Measurements from ENCODE around the gene TRIM5. TPM values are rescaled to one million over a fixed set of nuclear protein-coding genes. Genes with fewer than 3 reads are reported as not detected.

The TRIM5 gene
- total and polyA plus RNA-seq, 9 of the 15 experiments (the other 6 are each of a cell fraction or from before 2014, with no cell fraction given) = 7.7 to 20.8 (median 15.0) TPM

DNA sequence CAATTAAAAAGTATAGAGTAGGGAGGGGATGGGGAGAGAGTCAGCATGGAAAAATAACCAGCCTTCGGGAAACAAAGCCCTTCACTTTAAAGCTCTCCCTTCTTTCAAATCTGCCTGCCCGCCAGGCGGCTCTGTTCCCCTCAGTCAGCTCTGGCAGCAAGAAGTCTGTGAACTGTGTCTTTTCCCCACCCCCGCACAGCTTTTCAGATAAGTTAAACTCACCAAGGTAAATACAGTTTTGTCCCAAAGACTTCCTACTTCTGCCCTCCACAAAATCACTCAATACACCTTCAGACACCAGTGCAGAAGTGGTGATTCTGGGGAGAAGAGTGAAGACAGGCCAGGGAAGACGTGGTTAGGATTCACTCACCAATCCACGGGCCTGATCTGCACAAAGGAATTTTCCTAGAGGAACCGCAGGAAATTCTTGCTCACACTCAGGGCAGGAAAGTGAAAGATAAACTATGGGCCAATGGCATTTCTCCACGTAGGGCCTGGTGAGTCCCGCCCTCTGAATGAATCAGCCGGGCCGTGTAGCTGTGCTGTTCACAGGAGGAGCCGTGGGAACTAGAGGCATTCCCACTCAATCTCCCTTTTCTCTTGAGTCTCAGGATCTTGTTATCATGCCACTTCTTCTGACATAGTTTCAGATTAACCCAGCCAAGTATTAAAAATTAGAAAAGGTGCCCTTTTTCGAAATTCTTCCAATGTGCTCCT is at the start of gene TRIM5 (continued):
- TF ChIP-seq, protein P1, sequence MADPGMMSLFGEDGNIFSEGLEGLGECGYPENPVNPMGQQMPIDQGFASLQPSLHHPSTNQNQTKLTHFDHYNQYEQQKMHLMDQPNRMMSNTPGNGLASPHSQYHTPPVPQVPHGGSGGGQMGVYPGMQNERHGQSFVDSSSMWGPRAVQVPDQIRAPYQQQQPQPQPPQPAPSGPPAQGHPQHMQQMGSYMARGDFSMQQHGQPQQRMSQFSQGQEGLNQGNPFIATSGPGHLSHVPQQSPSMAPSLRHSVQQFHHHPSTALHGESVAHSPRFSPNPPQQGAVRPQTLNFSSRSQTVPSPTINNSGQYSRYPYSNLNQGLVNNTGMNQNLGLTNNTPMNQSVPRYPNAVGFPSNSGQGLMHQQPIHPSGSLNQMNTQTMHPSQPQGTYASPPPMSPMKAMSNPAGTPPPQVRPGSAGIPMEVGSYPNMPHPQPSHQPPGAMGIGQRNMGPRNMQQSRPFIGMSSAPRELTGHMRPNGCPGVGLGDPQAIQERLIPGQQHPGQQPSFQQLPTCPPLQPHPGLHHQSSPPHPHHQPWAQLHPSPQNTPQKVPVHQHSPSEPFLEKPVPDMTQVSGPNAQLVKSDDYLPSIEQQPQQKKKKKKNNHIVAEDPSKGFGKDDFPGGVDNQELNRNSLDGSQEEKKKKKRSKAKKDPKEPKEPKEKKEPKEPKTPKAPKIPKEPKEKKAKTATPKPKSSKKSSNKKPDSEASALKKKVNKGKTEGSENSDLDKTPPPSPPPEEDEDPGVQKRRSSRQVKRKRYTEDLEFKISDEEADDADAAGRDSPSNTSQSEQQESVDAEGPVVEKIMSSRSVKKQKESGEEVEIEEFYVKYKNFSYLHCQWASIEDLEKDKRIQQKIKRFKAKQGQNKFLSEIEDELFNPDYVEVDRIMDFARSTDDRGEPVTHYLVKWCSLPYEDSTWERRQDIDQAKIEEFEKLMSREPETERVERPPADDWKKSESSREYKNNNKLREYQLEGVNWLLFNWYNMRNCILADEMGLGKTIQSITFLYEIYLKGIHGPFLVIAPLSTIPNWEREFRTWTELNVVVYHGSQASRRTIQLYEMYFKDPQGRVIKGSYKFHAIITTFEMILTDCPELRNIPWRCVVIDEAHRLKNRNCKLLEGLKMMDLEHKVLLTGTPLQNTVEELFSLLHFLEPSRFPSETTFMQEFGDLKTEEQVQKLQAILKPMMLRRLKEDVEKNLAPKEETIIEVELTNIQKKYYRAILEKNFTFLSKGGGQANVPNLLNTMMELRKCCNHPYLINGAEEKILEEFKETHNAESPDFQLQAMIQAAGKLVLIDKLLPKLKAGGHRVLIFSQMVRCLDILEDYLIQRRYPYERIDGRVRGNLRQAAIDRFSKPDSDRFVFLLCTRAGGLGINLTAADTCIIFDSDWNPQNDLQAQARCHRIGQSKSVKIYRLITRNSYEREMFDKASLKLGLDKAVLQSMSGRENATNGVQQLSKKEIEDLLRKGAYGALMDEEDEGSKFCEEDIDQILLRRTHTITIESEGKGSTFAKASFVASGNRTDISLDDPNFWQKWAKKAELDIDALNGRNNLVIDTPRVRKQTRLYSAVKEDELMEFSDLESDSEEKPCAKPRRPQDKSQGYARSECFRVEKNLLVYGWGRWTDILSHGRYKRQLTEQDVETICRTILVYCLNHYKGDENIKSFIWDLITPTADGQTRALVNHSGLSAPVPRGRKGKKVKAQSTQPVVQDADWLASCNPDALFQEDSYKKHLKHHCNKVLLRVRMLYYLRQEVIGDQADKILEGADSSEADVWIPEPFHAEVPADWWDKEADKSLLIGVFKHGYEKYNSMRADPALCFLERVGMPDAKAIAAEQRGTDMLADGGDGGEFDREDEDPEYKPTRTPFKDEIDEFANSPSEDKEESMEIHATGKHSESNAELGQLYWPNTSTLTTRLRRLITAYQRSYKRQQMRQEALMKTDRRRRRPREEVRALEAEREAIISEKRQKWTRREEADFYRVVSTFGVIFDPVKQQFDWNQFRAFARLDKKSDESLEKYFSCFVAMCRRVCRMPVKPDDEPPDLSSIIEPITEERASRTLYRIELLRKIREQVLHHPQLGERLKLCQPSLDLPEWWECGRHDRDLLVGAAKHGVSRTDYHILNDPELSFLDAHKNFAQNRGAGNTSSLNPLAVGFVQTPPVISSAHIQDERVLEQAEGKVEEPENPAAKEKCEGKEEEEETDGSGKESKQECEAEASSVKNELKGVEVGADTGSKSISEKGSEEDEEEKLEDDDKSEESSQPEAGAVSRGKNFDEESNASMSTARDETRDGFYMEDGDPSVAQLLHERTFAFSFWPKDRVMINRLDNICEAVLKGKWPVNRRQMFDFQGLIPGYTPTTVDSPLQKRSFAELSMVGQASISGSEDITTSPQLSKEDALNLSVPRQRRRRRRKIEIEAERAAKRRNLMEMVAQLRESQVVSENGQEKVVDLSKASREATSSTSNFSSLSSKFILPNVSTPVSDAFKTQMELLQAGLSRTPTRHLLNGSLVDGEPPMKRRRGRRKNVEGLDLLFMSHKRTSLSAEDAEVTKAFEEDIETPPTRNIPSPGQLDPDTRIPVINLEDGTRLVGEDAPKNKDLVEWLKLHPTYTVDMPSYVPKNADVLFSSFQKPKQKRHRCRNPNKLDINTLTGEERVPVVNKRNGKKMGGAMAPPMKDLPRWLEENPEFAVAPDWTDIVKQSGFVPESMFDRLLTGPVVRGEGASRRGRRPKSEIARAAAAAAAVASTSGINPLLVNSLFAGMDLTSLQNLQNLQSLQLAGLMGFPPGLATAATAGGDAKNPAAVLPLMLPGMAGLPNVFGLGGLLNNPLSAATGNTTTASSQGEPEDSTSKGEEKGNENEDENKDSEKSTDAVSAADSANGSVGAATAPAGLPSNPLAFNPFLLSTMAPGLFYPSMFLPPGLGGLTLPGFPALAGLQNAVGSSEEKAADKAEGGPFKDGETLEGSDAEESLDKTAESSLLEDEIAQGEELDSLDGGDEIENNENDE (IDR thresholded peaks at IDR 0.05; ENCODE audit: low read depth, low read length) = no peak
- TF ChIP-seq DIDO1 (tag; IDR thresholded peaks at IDR 0.05; ENCODE audit: low read depth) (no peak), POLR2H (tag; IDR thresholded peaks at IDR 0.05; ENCODE audit: low read depth) (peak; percentile 84), ARID1B (IDR thresholded peaks at IDR 0.05) (peak; percentile 78), GATAD2B (IDR thresholded peaks at IDR 0.05; ENCODE audit: borderline replicate concordance) (no peak), MEF2A (IDR thresholded peaks at IDR 0.05; ENCODE audit: control insufficient read depth, low read depth, low read length) (no peak), RBM25 (IDR thresholded peaks at IDR 0.05; ENCODE audit: low read depth, low read length, severe bottlenecking) (peak; percentile 32), STAT5A (IDR thresholded peaks at IDR 0.05; ENCODE audit: borderline replicate concordance, low read length) (peak; percentile 14; the same call in 1 of the 2 replicates), SOX6 (IDR thresholded peaks at IDR 0.05) (peak; percentile 73), TAF7 (tag; IDR thresholded peaks at IDR 0.05) (no peak), ZNF146 (CRISPR knock-in tag; IDR thresholded peaks at IDR 0.05; ENCODE audit: unreplicated experiment) (no peak), RAD51 (IDR thresholded peaks at IDR 0.05; ENCODE audit: borderline replicate concordance, low read depth) (no peak; the same call in 1 of the 2 replicates)
- TF ChIP-seq, protein P2, sequence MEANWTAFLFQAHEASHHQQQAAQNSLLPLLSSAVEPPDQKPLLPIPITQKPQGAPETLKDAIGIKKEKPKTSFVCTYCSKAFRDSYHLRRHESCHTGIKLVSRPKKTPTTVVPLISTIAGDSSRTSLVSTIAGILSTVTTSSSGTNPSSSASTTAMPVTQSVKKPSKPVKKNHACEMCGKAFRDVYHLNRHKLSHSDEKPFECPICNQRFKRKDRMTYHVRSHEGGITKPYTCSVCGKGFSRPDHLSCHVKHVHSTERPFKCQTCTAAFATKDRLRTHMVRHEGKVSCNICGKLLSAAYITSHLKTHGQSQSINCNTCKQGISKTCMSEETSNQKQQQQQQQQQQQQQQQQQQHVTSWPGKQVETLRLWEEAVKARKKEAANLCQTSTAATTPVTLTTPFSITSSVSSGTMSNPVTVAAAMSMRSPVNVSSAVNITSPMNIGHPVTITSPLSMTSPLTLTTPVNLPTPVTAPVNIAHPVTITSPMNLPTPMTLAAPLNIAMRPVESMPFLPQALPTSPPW (CRISPR knock-in tag; IDR thresholded peaks at IDR 0.05) = peak; percentile 63
- TF ChIP-seq, protein P3, sequence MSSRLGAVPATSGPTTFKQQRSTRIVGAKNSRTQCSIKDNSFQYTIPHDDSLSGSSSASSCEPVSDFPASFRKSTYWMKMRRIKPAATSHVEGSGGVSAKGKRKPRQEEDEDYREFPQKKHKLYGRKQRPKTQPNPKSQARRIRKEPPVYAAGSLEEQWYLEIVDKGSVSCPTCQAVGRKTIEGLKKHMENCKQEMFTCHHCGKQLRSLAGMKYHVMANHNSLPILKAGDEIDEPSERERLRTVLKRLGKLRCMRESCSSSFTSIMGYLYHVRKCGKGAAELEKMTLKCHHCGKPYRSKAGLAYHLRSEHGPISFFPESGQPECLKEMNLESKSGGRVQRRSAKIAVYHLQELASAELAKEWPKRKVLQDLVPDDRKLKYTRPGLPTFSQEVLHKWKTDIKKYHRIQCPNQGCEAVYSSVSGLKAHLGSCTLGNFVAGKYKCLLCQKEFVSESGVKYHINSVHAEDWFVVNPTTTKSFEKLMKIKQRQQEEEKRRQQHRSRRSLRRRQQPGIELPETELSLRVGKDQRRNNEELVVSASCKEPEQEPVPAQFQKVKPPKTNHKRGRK (tag; IDR thresholded peaks at IDR 0.05) = no peak

All from K562 (cell line).